ENCODE results near the gene RABL2A.
"Not testable (repeated sequence)": the region's sequence is repeated elsewhere in the genome, so short reads cannot be mapped to it uniquely, and the experiment has no call there.

The RABL2A gene

GRCh38 chr2:113685471-113685870, 58.4 kb downstream of the RABL2A start:
- DNase-seq (ENCODE audit: low spot score): no peak

GRCh38 chr2:113686537-113686936, 59.5 kb downstream of the RABL2A start:
- no peak for DNase-seq (ENCODE audit: low spot score)

DNA sequence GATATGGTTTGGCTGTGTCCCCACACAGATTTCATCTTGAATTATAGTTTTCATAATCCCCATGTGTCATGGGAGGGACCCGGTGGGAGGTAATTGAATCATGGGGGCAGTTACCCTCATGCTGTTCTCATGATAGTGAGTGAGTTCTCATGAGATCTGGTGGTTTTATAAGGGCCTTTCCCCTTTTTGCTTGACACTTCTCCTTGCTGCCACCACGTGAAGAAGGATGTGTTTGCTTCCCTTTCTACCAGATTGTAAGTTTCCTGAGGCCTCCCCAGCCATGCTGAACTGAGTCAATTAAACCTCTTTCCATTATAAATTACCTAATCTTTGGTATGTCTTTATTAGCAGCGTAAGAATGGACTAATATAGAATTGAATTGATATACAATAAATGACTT, 63.8 kb downstream of the RABL2A start:
- DNase-seq (ENCODE audit: low spot score): not testable (repeated sequence)
